OCI-LY7 (cell line): ENCODE measurements around the gene USH2A. TPM values are rescaled to one million over a fixed set of nuclear protein-coding genes. Genes with fewer than 3 reads are reported as not detected.

Experiments used
- BruUV-seq: library from RNA; stranded (reverse); fragments of 400-500 nt; replicated peaks from 2 replicates; lab custom pipeline; 2021; lab: Mats Ljungman, UMichigan
- CTCF ChIA-PET: fragments of 300-600 bp; sonication (Branson Sonifier 250); formaldehyde crosslinking; loops from one replicate; lab custom pipeline; 2022; ENCODE audit warnings: antibody characterized with exemption; ENCODE audit not compliant: unreplicated experiment; lab: Charles Lee
- POLR2A ChIA-PET: fragments of 300-600 bp; sonication (Branson Sonifier 250); formaldehyde crosslinking; loops from one replicate; lab custom pipeline; 2022; ENCODE audit warnings: antibody characterized with exemption; lab: Charles Lee
- DNase-seq: peaks from one replicate; pipeline ENCODE4 v3.0.0-alpha.2; 2015; ENCODE audit warnings: low spot score
- H2AFZ ChIP-seq: fragments of 200-600 bp; sonication (generic), shearing (Covaris generic); 2 replicates; pipeline ENCODE4 v1.6.1; 2014; ENCODE audit warnings: mild to moderate bottlenecking, antibody characterized with exemption, low read length, moderate library complexity
- H3K27ac ChIP-seq: fragments of 200-600 bp; sonication (generic); 2 replicates; pipeline ENCODE4 v1.5.1; 2014; ENCODE audit warnings: mixed run types, low read depth, mild to moderate bottlenecking, moderate library complexity, low read length, inconsistent platforms; ENCODE audit not compliant: poor library complexity, severe bottlenecking
- H3K36me3 ChIP-seq: fragments of 200-600 bp; sonication (generic); 2 replicates; pipeline ENCODE4 v1.6.1; 2014; ENCODE audit warnings: mild to moderate bottlenecking, antibody characterized with exemption, low read length, moderate library complexity, mixed read lengths; ENCODE audit not compliant: insufficient read depth
- H3K4me1 ChIP-seq: fragments of 200-600 bp; sonication (generic); 2 replicates; pipeline ENCODE4 v1.5.1; 2014; ENCODE audit warnings: mild to moderate bottlenecking, low read length; ENCODE audit not compliant: insufficient read depth, poor library complexity, severe bottlenecking
- H3K4me2 ChIP-seq: fragments of 200-600 bp; sonication (generic); 2 replicates; pipeline ENCODE4 v1.6.1; 2014; ENCODE audit warnings: mild to moderate bottlenecking, low read length
- H3K4me3 ChIP-seq: fragments of 200-600 bp; sonication (generic); 2 replicates; pipeline ENCODE4 v1.5.1; 2014; ENCODE audit warnings: mild to moderate bottlenecking, low read depth, low read length; ENCODE audit not compliant: poor library complexity, severe bottlenecking
- H3K79me2 ChIP-seq: fragments of 200-600 bp; sonication (generic); 2 replicates; pipeline ENCODE4 v1.6.1; 2016; ENCODE audit warnings: low read depth, mild to moderate bottlenecking, low read length, moderate library complexity, mixed read lengths; ENCODE audit not compliant: insufficient read depth
- H3K9me2 ChIP-seq: fragments of 200-600 bp; sonication (generic); 2 replicates; pipeline ENCODE4 v1.6.1; 2016; ENCODE audit warnings: mild to moderate bottlenecking, low read length, mixed read lengths; ENCODE audit not compliant: insufficient read depth
- H3K9me3 ChIP-seq: fragments of 200-600 bp; sonication (generic); 2 replicates; pipeline ENCODE4 v1.6.1; 2014; ENCODE audit warnings: mild to moderate bottlenecking, mixed run types, low read length, mixed read lengths
- H4K20me1 ChIP-seq: fragments of 200-600 bp; sonication (generic); 2 replicates; pipeline ENCODE4 v1.6.1; 2014; ENCODE audit warnings: mild to moderate bottlenecking, antibody characterized with exemption, low read length, moderate library complexity, mixed read lengths; ENCODE audit not compliant: insufficient read depth
- CTCF ChIP-seq: fragments of 200-600 bp; sonication (generic); conservative IDR thresholded peaks from 2 replicates; pipeline ENCODE4 v1.5.1; 2014; ENCODE audit warnings: mild to moderate bottlenecking, antibody characterized with exemption, low read length, moderate library complexity, mixed read lengths
- EZH2phosphoT487 ChIP-seq: fragments of 200-600 bp; sonication (generic); IDR thresholded peaks from 2 replicates; pipeline ENCODE4 v1.6.1; 2018; ENCODE audit warnings: low read depth, borderline replicate concordance, mild to moderate bottlenecking, mixed run types, antibody characterized with exemption, low read length, moderate library complexity, mixed read lengths
- intact Hi-C: fragments of 100-400 bp; cut with micrococcal nuclease; formaldehyde crosslinking; loops from one replicate; pipeline ENCODE4 v1.10.0; 2022; ENCODE audit not compliant: unreplicated experiment
- total RNA-seq, 2 experiments: library from RNA; depleted of rRNA in 1 of 2; stranded (reverse); fragments of >200 nt in 1 of 2; shearing (Covaris generic) in 1 of 2; gene quantifications; 2 replicates each; pipeline ENCODE4 v1.2.3, GENCODE V29; 2014 to 2022

Gene USH2A
- total RNA-seq, 2 experiments from 2014 or later: not detected

DNA sequence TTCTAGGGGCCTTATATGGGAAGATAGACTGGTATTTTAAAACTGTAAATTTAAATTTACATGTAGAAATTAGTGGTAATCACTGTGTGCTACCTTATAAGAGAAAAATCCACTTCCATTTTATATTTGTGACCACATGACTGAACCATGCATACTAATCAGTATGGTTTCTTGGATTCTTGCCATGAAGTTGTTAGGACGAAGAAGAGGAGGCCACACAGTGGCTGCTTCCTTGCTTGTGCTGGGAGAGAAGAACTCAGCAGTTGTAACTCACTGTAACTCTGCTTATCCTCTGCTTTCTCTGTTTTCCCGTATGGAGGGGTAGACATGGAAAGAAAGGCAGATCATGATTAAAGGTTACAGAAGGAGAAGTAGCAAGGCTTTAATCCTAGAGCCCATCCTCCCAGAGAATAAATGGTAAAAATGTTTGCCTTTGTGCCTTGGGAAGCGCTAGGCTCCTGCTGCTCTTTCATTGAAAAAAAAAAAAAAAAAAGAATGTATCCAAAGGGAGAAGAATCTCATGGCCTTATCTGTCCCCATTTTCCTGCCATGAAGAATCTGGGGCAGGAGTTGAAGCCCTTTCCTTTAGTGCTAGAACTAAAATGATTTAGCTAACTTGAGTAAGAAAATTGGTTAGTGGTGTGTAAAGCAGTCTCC is 823.7 kb downstream of the USH2A start:
- ChIA-PET POLR2A (no interaction called here), CTCF (no interaction called here)
- Histone ChIP-seq H3K79me2 (no peaks in the 10 kb centered on the region), H3K27ac (no peak overlapping the region), H3K36me3 (no peaks in the 10 kb centered on the region), H3K9me2 (no peaks in the 10 kb centered on the region), H2AFZ (no peak overlapping the region), H3K4me2 (no peak overlapping the region), H3K4me3 (no peak overlapping the region), H4K20me1 (no peaks in the 10 kb centered on the region), H3K4me1 (no peaks in the 10 kb centered on the region), H3K9me3 (no peaks in the 10 kb centered on the region)
- TF ChIP-seq EZH2phosphoT487 (no peak), CTCF (no peak)
- no peak for DNase-seq
- intact Hi-C loops: no loop called here
- BruUV-seq: no TSS peak

- TF ChIP-seq CTCF (no peak), EZH2phosphoT487 (no peak)
- Histone ChIP-seq H3K4me1 (no peaks in the 10 kb centered on the region), H3K79me2 (no peaks in the 10 kb centered on the region), H2AFZ (no peak overlapping the region), H3K9me3 (no peaks in the 10 kb centered on the region), H3K4me2 (no peak overlapping the region), H3K9me2 (no peaks in the 10 kb centered on the region), H3K27ac (no peak overlapping the region), H4K20me1 (no peaks in the 10 kb centered on the region), H3K36me3 (no peaks in the 10 kb centered on the region), H3K4me3 (no peak overlapping the region)
- BruUV-seq: no TSS peak
- POLR2A ChIA-PET: no interaction called here
- DNase-seq: no peak
- intact Hi-C loops: no loop called here
- CTCF ChIA-PET: no interaction called here
These were observed 825.3 kb downstream of the USH2A start for GRCh38 chr1:215597961-215598360.

GRCh38 chr1:215595231-215595630 is 828.0 kb downstream of the USH2A start:
- DNase-seq: no peak
- no peaks in the 10 kb centered on the region for H4K20me1 ChIP-seq
- no TSS peak for BruUV-seq
- H3K4me2 ChIP-seq: no peak overlapping the region
- H3K79me2 ChIP-seq: no peaks in the 10 kb centered on the region
- intact Hi-C loops: no loop called here
- no peaks in the 10 kb centered on the region for H3K4me1 ChIP-seq
- CTCF ChIA-PET: no interaction called here
- H3K36me3 ChIP-seq: no peaks in the 10 kb centered on the region
- no peak overlapping the region for H3K27ac ChIP-seq
- no peaks in the 10 kb centered on the region for H3K9me2 ChIP-seq
- TF ChIP-seq EZH2phosphoT487: no peak
- TF ChIP-seq CTCF: no peak
- H2AFZ ChIP-seq: no peak overlapping the region
- H3K9me3 ChIP-seq: no peaks in the 10 kb centered on the region
- POLR2A ChIA-PET: interaction anchor here (0.7 kb wide), 1 partner anchor 13 kb away, joined by 3 read pairs; no protein-coding TSS in a partner anchor
- no peak overlapping the region for H3K4me3 ChIP-seq
